ENCODE results near the gene ARSJ.

The ARSJ gene

DNA sequence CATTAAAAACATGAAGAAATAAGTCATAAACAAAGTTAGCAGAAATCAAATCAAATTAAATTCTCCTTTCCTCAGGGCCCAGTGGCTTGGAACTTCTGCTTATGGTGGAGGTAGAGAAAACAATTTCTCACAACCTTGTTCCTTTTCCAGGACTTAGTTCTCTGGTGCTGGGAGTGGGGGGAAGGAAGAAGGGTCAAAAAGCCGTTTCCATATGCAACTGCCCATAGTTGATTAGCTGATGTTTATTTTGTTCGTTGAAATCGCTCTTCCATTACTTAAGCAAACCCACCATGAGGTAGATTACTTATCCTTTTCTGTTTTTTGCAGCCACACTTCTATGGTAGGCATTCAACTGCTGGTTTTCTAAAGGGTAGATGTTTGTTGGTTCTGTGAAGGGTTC is 94.2 kb downstream of the ARSJ start:
- no peak for DNase-seq

DNA sequence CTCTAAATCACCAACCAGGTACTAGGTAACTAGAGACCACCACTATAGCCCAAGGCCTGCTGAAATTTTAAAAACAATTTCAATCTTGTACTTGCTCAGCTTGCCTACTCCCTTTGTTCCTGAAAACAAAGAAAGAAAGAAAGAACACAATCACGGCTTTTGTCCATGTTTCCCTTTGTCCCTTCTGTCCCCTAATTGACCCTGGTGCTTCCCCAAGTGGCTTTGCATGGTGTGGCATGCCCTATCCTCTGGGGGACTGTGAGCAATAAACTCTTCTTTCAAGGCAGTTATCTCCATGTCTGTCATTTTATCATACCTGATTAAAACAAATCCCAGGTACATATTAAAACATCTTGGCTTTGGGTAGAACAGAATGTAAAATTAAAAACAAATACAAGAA is 94.8 kb downstream of the ARSJ start:
- no peak for DNase-seq

- DNase-seq: no peak
Observed at GRCh38 chr4:113882668-113883067, 96.8 kb downstream of the ARSJ start.

GRCh38 chr4:113881256-113881655 is 98.2 kb downstream of the ARSJ start:
- no peak for DNase-seq

GRCh38 chr4:113880240-113881028 is 99.0 kb downstream of the ARSJ start:
- no peak for DNase-seq

DNA sequence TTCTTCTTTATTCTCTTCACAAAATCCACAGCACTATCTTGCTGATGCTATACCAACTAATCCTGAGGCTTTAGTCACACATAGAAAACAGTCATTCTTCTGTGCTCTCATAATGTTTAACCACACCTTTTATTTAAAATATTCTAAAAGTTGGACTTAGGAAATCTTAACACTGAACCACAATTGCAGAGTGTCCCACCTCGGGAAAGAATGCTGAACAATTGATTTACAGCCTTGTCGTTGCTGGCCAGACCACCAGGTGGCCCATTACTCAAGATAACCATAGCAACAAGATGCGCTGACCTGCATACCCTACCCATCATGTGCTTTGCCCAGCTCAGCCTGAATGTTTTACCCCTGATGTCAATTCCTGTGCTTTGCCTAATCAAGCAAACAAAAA is 100.8 kb downstream of the ARSJ start:
- no peak for DNase-seq

DNA sequence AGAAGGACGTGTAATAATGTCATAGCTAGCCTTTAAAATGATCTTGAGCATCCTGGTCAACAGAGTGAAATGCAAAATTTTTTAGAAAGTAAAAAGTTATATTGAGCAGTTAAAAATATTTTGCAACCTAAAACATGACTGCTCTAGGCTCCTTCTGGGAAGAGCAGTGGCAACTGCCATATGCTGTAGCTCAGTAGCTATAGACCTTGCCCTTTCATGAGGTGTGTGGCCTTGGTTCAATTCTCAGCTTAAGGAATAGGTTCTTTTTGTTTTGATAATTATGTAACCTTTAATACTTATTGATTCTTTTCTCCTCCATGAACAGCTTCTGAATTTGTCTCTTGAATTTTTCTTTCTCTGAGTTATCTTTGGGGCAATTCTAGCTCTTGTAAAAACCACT is 105.0 kb downstream of the ARSJ start:
- DNase-seq: no peak

DNA sequence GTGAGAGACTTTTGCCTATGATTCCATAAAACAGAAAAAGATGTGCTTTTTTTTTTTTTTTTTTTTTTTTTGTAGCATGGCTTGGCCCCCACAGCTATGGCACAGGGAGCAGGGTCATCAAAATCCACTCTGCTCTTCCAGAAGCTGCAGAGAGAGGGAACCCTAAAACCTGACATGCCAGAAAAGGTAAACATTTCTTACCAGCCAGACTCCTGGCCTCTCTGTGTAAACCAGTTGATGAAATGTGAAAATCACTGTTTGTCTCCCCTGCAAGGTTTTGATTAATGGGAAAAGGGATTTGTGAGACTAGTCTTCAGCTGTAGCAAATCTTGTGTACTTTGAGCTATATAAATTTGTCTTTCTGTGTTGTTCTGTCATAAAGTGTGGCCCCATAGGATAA is 105.9 kb downstream of the ARSJ start:
- no peak for DNase-seq

- no peak for DNase-seq
Observed at GRCh38 chr4:113872426-113873260, 106.8 kb downstream of the ARSJ start.

GRCh38 chr4:113871080-113871479 is 108.4 kb downstream of the ARSJ start:
- no peak for DNase-seq

DNA sequence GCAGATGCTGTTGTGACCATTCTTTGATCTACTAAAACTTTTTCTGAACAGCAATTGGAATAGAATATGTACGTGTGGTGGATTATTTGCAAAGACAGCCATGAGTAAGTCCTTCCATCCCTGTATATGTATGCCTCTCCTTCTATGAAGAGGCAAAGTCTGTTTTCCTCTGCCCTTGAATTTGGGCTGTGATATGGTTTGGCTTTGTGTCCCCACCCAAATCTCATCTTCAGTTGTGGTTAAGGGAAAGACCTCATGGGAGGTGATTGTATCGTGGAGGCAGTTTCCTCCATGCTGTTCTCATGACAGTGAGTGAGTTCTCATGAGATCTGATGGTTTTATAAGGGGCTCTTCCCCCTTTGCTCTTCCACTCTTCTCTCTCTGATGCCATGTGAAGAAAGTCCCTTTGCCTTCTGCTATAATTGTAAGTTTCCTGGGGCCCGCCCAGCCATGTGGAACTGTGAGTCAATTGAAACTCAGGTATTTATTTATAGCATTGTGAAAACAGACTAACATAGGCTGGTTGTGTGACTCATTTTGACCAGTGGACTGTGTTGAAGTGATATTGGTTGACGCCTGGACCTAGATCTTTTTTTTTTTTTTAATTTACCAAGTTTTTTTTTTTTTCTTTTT is 109.6 kb downstream of the ARSJ start:
- peak; percentile 76 for DNase-seq

DNA sequence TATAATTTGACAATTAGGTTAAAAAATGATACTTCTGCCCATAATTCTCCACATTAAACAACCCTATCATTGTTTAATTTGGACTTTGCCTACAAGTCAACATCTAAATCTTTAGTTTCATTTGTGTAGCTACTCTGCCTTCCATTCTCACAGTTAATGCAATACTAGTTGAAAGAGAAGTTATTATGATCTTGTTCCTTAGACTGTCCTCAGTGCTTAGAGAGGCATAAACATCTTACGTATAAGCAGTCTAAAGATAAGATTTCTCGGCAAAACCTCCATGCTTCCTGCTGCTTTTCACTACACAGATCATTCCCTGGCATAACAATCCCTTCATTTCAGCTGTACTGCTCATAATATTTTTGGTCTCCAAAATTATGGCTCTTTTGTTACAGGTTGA is 112.8 kb downstream of the ARSJ start:
- no peak for DNase-seq

DNA sequence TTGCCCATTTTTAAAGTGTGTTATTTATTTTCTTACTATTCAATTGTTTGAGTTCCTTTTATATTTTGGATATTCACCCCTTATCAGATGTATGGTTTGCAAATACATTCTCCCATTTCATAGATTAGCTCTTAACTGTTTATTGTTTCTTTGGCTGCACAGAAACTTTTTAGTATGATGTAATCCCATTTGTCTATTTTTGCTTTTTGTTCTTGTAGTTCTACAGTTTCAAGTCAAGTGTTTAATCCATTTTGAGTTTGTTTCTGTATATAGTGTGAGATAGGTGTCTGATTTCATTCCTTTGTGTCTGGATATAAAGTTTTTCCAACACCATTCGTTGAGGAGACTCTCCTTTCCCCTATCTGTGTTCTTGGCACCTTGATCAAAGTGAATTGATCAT is 120.5 kb downstream of the ARSJ start:
- no peak for DNase-seq

DNA sequence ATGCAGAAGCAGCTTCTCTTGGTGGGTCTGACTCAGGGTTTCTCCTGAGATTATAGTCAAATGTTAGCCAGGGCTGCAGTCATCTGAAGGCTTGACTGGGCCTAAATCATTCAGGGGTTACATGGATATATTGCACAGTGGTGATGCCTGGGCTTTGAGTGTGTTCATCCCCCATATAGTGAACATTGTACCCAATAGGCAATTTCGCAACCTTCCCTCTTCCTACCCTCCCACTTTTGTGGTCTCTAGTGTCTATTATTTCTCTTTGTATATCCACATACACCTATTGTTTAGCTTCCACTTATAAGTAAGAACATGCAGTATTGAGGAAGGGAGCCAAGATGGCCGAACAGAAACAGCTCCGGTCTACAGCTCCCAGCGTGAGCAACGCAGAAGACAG is 127.6 kb downstream of the ARSJ start:
- no peak for DNase-seq

Measured in stimulated activated CD4-positive, alpha-beta T cell treated with anti-CD3 and anti-CD28 coated beads, Interleukin-4, amount 100 ng/mL, for 24 hours (primary cell).